GM18861 (cell line): ENCODE data around the gene P2RX3.

Experiments
- ATAC-seq: cut with Tn5 transposase; IDR thresholded peaks from one replicate; pipeline ENCODE4 v1.9.1; 2021; ENCODE audit not compliant: unreplicated experiment

The P2RX3 gene

GRCh38 chr11:57414612-57415212, 76.6 kb downstream of the P2RX3 start:
- ATAC-seq, result no peak

DNA sequence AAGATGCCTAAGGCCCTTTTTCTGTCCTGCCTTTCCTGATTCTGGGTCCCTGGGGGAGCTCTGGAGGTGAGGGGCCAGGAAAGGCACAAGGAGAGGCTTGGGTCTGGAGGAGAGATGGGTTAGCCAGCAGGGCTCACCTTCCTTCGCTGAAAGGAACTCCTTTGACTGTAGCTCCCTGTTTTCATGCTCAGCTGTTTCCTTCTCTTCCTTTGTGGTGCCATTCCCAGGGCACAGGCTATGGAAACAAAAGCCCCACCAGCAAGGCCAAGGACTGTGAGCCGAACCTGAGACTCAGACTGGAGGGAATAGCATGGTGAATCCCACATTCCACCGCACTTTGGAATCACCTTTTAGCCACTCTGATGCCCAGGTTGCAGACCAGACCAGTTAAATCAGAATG, 78.3 kb downstream of the P2RX3 start:
- no peak for ATAC-seq

GRCh38 chr11:57417056-57417455, 78.9 kb downstream of the P2RX3 start:
- no peak for ATAC-seq

DNA sequence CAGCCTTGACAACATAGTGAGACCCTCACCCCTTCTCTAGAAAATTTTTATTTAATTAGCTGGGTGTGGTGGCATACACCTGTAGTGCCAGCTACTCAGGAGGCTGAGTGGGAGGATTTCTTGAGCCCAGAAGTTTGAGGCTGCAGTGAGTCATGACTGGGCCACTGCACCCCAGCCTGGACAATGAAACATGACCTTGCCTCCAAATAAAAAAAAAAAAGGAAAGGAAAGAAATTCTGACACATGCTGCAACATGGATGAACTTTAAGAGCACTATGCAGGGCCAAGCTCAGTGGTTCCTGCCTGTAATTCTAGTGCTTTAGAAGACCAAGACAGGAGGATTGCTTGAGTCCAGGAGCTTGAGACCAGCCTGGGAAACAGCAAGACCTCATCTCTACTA, 80.0 kb downstream of the P2RX3 start:
- ATAC-seq, result no peak

- ATAC-seq, result no peak
These were observed 81.0 kb downstream of the P2RX3 start for GRCh38 chr11:57419146-57419545.

DNA sequence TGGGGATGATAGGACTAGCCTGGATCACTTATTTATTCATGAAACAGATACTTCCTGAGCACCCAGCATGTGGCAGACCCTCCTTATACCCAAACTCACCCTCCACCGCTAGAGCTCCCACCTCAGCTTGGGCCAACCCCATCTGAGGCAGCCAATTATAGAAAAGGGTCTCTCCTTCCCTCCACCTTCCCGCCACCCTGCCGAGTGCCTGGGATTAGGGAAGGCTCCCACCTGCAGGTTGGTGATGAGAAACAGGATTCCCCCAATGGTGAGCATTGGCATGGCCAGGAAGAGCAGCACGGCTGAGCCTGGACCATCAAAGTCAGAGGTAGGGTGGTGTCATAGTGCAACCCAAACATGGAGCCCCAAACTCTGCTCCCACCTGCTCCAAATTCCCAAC, 82.9 kb downstream of the P2RX3 start:
- no peak for ATAC-seq

DNA sequence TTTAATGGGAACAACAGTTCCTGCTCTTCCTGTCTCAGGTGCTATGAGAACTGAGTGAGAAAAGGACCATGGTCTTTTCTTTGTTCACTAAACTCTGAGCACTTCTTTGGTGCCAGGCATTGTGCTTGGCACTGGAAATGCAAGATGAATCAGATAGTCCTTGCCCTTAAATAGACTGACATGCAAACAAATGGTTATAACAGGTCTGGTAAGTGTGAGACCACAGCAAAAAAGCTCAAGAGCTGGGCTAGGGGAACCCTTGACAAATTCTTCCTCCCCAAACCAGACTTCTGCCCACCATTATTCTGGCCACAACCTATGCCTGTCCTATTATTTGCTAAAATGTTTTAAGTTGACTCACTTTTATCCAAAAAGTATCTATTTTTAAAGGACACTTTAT, 83.7 kb downstream of the P2RX3 start:
- no peak for ATAC-seq
